OCI-LY1 (cell line): ENCODE results near the gene HORMAD2.

ENCODE experiments used
- EZH2 ChIP-seq: fragments of 200-600 bp; sonication (generic), shearing (Covaris generic); IDR thresholded peaks from 2 replicates; pipeline ENCODE4 v1.8.0; 2017; ENCODE audit warnings: borderline replicate concordance, mixed run types, mild to moderate bottlenecking, antibody characterized with exemption, low read length, moderate library complexity, mixed read lengths
- TF ChIP-seq, protein P1 (sequence below): fragments of 200-600 bp; sonication (generic), shearing (Covaris generic); IDR thresholded peaks from 2 replicates; pipeline ENCODE4 v1.5.1; 2017; ENCODE audit warnings: mild to moderate bottlenecking, antibody characterized with exemption, low read length, moderate library complexity, mixed read lengths

DNA sequence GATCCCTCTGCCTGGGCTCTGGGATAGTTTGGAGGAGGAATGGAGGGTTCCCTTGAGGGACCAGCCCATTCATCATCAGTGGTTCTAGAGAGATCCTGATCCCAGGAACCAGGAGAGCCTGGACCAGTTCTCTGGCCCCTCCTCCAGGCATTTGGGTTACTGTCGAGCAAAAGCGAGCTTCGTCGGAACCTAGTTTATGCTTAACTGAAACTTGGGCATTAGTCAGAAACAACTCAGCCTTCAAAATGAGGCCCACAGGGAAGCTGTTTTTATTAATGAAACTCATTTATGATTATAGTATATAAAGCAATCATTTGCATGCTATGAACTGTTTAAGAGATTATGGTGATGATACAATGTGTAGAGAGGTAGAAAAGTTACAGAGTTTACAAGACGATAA lies 104.9 kb downstream of the HORMAD2 start:
- TF ChIP-seq, protein P1, sequence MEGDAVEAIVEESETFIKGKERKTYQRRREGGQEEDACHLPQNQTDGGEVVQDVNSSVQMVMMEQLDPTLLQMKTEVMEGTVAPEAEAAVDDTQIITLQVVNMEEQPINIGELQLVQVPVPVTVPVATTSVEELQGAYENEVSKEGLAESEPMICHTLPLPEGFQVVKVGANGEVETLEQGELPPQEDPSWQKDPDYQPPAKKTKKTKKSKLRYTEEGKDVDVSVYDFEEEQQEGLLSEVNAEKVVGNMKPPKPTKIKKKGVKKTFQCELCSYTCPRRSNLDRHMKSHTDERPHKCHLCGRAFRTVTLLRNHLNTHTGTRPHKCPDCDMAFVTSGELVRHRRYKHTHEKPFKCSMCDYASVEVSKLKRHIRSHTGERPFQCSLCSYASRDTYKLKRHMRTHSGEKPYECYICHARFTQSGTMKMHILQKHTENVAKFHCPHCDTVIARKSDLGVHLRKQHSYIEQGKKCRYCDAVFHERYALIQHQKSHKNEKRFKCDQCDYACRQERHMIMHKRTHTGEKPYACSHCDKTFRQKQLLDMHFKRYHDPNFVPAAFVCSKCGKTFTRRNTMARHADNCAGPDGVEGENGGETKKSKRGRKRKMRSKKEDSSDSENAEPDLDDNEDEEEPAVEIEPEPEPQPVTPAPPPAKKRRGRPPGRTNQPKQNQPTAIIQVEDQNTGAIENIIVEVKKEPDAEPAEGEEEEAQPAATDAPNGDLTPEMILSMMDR = no peak
- no peak for TF ChIP-seq EZH2
